ENCODE results near the gene OR10G7.

The OR10G7 gene

DNA sequence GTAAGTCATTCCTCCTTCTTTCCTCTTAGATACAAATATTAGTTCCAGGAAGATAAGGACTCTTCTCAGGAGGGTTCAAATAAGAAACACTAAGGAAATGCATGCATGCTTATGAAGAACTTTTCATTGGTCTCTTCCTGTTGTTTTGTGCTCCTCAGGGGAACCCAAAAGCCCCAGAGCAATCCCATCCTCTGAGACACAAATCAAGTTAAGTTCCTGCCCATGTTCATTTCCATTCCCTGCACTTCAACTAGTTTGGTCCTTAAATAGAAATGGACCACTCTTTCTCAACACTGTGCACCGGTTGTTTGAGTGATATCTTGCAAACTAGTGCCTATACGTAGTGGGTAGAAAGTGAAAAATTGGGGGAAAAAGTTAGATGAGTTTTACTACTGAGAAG, 28.4 kb downstream of the OR10G7 start, which contains the start of gene OR10G4:
Gene OR10G4, plus strand, starts transcription at position 301 of the 400 bp plus-strand sequence. CDS start 2,578 bp downstream, outside the sequence.
- Histone ChIP-seq H3K36me3 (ENCODE audit: control insufficient read depth, insufficient read depth, low read length) (no peaks in the 10 kb centered on the region), H3K4me1 (no peaks in the 10 kb centered on the region), H3K27me3 (ENCODE audit: control insufficient read depth, insufficient read depth, low read length) (no peaks in the 10 kb centered on the region), H3K9me3 (ENCODE audit: control insufficient read depth, low read length) (no peaks in the 10 kb centered on the region), H3K9ac (no peak within 1 kb of the TSS), H3K27ac (no peak within 1 kb of the TSS), H3K4me3 (ENCODE audit: low read depth, low read length) (no peak within 1 kb of the TSS), H3K4me2 (ENCODE audit: low read length) (no peak within 1 kb of the TSS), H2AFZ (no peak within 1 kb of the TSS), H3K79me2 (no peaks in the 10 kb centered on the region)
- TF ChIP-seq CTCF (IDR thresholded peaks at IDR 0.05), result no peak

DNA sequence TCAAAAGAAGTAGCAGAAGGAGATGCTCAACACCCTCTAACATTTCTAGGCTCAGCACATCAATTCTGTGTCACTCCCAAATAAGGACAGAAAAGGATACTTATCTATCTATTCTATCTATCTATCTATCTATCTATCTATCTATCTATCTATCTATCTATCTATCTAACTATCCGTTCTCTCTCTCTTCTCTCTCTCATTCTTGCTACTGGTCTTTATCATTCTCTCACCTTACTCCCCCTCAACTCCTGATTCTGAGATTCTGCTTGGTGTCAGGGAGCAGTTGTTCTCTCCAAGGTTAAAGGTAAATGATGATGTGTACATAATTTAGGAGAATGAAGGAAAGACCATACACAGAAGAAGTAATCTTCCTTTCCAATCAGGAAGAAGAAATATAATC, 46.0 kb downstream of the OR10G7 start, which contains the start of gene OR10G6:
Gene OR10G6, minus strand, starts transcription at position 43 of the 400 bp plus-strand sequence. Its CDS starts 0 bp downstream, at position 43.
- Histone ChIP-seq H2AFZ (no peak within 1 kb of the TSS), H3K4me2 (ENCODE audit: low read length) (no peak within 1 kb of the TSS), H3K27ac (no peak within 1 kb of the TSS), H3K27me3 (ENCODE audit: control insufficient read depth, insufficient read depth, low read length) (no peaks in the 10 kb centered on the region), H3K4me1 (no peaks in the 10 kb centered on the region), H3K9ac (no peak within 1 kb of the TSS), H3K79me2 (no peaks in the 10 kb centered on the region), H3K9me3 (ENCODE audit: control insufficient read depth, low read length) (no peaks in the 10 kb centered on the region), H3K36me3 (ENCODE audit: control insufficient read depth, insufficient read depth, low read length) (no peaks in the 10 kb centered on the region), H3K4me3 (ENCODE audit: low read depth, low read length) (no peak within 1 kb of the TSS)
- no peak for TF ChIP-seq CTCF (IDR thresholded peaks at IDR 0.05)
